Measurements from ENCODE around the gene ACTN3.

GRCh38 chr11:66570850-66571180, 24.1 kb downstream of the ACTN3 start:
- no peak for TF ChIP-seq USF2 (IDR thresholded peaks at IDR 0.05)
- TF ChIP-seq POLR2A (IDR thresholded peaks at IDR 0.05; ENCODE audit: low read length) = no peak
- TF ChIP-seq MYC (IDR thresholded peaks at IDR 0.05; ENCODE audit: borderline replicate concordance, low read length) = no peak
- TF ChIP-seq ZC3H11A (IDR thresholded peaks at IDR 0.05) = no peak
- no peak for TF ChIP-seq CTCF (IDR thresholded peaks at IDR 0.05)
- no peak for TF ChIP-seq JUNB (IDR thresholded peaks at IDR 0.05)
- no peak for TF ChIP-seq RAD21 (conservative IDR thresholded peaks at IDR 0.05 in 1 of 2, IDR thresholded peaks at IDR 0.05 in 1 of 2)
- no peak for TF ChIP-seq NPAS2 (CRISPR knock-in tag; IDR thresholded peaks at IDR 0.05; ENCODE audit: borderline replicate concordance)
- TF ChIP-seq REST (IDR thresholded peaks at IDR 0.05) = no peak
- TF ChIP-seq RFX5 (IDR thresholded peaks at IDR 0.05) = no peak
- TF ChIP-seq ZNF302 (CRISPR knock-in tag; IDR thresholded peaks at IDR 0.05) = no peak
- no peak for TF ChIP-seq E2F6 (IDR thresholded peaks at IDR 0.05; ENCODE audit: borderline replicate concordance, low read depth)

Measured in A549 (cell line).